Bronchial epithelial cell (primary cell): ENCODE data around the gene MAPK8IP3. TPM values are rescaled to one million over a fixed set of nuclear protein-coding genes. Genes with fewer than 3 reads are reported as not detected.

Experiments
- DNase-seq: peaks from one replicate; pipeline ENCODE4 v3.0.0-alpha.2; 2010; ENCODE audit warnings: low read depth
- FAIRE-seq: peaks from 2 replicates; lab custom pipeline; 2011; peaks lifted over from hg19 to GRCh38; lab: Jason Lieb, UNC
- H3K27me3 ChIP-seq: 2 replicates; pipeline ENCODE4 v1.5.1; 2011; ENCODE audit warnings: low read length; ENCODE audit not compliant: control insufficient read depth, insufficient read depth
- H3K36me3 ChIP-seq: 2 replicates; pipeline ENCODE4 v1.5.1; 2011; ENCODE audit warnings: low read length; ENCODE audit not compliant: control insufficient read depth, insufficient read depth
- H3K4me3 ChIP-seq: 2 replicates; pipeline ENCODE4 v1.5.1; 2011; ENCODE audit warnings: mild to moderate bottlenecking, low read depth, low read length, control low read depth
- CTCF ChIP-seq: IDR thresholded peaks from 2 replicates; pipeline ENCODE4 v1.5.1; 2011; ENCODE audit warnings: mild to moderate bottlenecking, moderate library complexity, low read length, control low read depth, inconsistent platforms; ENCODE audit not compliant: insufficient read depth, severe bottlenecking
- total RNA-seq: library from RNA; depleted of rRNA; stranded (reverse); fragments of >200 nt; gene quantifications from 2 replicates; pipeline ENCODE4 v1.2.1, GENCODE V29; 2014

The MAPK8IP3 gene
- total RNA-seq, 1 donor from 2014 or later: 24.5 TPM

- H3K4me3 ChIP-seq: no peak overlapping the region
- H3K36me3 ChIP-seq: peaks cover 32% of the 10 kb centered on the region
- no peaks in the 10 kb centered on the region for H3K27me3 ChIP-seq
- FAIRE-seq (no peak), DNase-seq (no peak)
- TF ChIP-seq CTCF: no peak
These were observed 54.9 kb downstream of the MAPK8IP3 start for GRCh38 chr16:1760911-1761310.

- no peak for DNase-seq
- FAIRE-seq: no peak
- Histone ChIP-seq H3K4me3 (no peak overlapping the region), H3K36me3 (peaks cover 36% of the 10 kb centered on the region), H3K27me3 (no peaks in the 10 kb centered on the region)
- no peak for TF ChIP-seq CTCF
These were observed 55.8 kb downstream of the MAPK8IP3 start for GRCh38 chr16:1761751-1762150.

GRCh38 chr16:1762196-1762878, 56.3 kb downstream of the MAPK8IP3 start:
- no peak for TF ChIP-seq CTCF
- no peaks in the 10 kb centered on the region for H3K27me3 ChIP-seq
- no peak overlapping the region for H3K4me3 ChIP-seq
- FAIRE-seq (no peak), DNase-seq (no peak)
- peaks cover 40% of the 10 kb centered on the region for H3K36me3 ChIP-seq

- FAIRE-seq (no peak), DNase-seq (no peak)
- no peak overlapping the region for H3K4me3 ChIP-seq
- TF ChIP-seq CTCF: no peak
- H3K36me3 ChIP-seq: peaks cover 47% of the 10 kb centered on the region
- H3K27me3 ChIP-seq: no peaks in the 10 kb centered on the region
These were observed 57.0 kb downstream of the MAPK8IP3 start for GRCh38 chr16:1762879-1763520.

- no peak overlapping the region for H3K4me3 ChIP-seq
- H3K27me3 ChIP-seq: no peaks in the 10 kb centered on the region
- TF ChIP-seq CTCF: peak; percentile 66
- no peak for FAIRE-seq
- peaks cover 48% of the 10 kb centered on the region for H3K36me3 ChIP-seq
- no peak for DNase-seq
These were observed 57.8 kb downstream of the MAPK8IP3 start for GRCh38 chr16:1763521-1764511.
